GM19043 (cell line): ENCODE results near the gene AMMECR1L.
"Not testable (repeated sequence)": the region's sequence is repeated elsewhere in the genome, so short reads cannot be mapped to it uniquely, and the experiment has no call there.

Experiments used
- ATAC-seq: cut with Tn5 transposase; IDR thresholded peaks from one replicate; pipeline ENCODE4 v1.9.1; 2021; ENCODE audit warnings: low read depth; ENCODE audit not compliant: unreplicated experiment

The AMMECR1L gene

DNA sequence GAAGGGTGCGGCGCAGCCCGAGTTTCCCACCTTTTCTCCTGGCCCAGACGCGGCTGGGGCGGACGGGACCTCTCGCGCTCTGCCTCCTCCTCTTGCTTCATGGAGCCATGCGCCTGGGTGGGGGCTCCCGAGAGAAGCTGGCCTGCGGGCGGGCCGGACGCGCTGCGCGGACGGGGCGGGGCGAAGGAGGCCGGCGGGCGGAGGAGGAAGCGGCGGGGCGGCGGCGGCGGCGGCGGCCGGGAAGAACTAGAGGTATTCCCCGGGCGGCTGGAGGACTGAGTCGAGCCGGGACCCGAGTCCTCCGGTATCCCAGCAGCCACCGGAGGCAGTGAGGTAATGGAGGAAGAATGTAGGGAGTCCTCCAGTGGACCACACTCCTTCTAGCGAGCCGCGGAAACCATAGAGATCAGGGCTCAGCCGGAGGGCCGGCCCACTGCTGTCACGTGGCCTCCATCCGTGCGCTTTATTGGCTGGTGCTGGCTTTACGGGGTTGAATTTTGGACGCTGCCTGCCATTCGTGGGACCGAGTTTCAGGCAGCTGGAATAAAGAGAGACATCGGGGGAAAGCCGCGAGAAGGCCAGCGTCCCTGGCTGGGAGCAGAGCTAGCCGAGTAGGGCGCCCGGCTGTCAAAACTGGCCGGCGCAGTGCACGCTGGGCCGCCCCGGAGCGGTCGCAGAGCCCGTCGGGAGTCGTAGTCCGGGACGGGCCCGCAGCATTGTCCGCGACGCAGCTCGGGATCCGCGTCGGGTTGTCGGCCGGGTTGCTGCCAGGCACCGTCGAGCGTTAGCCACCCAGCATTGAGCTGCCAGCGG, at the start of gene AMMECR1L:
AMMECR1L (minus strand) TSS at position 177 of the 813 bp plus-strand sequence. CDS start 11,722 bp downstream, outside the sequence.
- ATAC-seq, result peak; percentile 93

DNA sequence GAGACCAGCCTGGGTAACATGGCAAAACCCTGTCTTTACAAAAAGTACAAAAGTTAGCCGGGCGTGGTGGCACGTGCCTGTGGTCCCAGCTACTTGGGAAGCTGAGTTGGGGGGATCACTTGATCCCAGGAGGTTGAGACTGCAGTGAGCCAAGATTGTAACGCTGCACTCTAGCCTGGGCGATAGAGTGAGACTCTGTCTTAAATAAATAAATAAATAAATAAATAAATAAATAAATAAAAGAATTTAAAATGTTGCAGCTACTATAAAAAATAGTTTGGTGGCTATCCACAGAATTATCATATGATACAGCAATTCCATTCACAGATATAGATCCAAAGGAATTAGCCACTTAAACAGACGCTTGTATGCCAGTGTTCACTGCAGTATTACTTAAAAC, 49.6 kb upstream of the AMMECR1L start:
- no peak for ATAC-seq

DNA sequence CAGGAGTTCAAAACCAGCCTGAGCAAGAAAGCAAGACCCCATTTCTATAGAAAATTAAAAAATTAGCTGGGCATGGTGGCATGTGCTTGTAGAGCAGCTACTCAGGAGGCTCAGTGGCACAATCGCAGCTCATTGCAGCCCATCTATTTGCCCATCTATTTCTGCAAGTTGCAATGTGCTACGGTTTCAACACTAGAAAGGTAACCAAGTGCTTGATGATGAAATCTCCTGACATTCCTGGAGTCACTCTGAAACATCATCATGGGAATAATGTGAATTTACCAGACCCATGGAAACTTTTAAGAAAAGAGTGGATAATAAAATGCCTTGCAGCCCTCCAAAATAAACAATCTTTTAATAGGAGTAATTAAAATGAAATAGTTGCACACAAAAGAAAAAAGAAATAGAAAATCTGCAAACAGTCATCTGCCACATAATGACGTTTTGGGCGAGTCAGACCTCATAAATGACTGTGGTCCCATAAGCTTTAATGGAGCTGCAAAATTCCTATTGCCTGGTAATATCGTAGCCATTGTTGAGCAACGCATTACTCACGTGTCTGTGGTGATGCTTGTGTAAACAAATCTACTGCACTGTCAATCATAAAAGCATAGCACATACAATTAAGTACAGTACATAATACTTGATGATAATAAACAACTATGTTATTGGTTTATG, 46.6 kb upstream of the AMMECR1L start:
- no peak for ATAC-seq

DNA sequence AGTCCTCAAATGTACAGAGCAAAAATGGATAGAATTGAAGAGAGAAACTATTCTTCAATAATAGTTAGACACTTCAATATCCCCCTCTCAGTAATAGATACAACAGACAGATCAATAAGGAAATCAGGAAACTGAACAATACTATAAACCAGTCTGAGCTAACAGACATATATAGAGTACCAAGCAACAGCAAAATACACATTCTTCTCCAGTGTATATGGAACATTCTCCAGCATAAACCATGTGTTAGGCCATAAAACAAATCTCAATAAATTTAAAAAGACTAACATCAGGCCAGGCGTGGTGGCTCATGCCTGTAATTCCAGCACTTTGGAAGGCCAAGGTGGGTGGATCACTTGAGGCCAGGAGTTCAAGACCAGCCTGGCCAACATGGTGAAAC, 43.7 kb upstream of the AMMECR1L start:
- ATAC-seq, result no peak

DNA sequence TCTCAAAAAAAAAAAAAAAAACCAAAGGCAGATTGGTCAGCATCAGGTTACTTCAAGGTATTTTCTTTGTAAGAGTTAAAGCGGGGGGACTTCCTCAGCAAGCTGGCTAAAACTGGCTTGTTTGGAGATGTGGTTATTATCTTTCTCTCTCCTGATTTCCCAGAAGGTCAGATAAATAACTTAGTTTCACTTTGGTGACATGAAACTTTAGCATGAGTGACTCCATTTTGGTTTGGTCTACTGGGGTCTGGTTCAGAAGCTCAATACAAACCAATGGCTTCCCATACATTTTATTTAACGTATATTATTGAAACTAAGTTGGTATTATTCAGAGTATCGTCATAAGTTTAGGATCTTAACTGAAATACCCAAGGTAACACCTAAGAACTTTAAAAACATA, 41.6 kb upstream of the AMMECR1L start:
- ATAC-seq, result no peak

DNA sequence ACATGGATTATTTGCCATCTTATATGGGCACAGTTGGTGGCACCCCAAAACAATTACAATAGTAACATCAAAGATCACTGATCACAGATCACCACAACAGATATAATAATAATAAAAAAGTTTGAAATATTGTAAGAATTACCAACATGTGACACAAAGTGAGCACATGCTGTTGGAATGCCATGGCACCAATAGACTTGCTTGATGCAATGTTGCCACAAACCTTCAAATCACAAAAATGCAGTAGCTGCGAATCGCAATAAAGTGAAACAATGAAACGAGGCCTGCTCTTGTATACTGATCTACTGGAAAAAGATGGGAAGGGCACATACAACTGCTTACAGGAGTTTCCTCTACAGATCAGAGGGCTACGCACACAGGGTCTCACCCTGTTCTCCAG, 32.2 kb upstream of the AMMECR1L start:
- no peak for ATAC-seq

DNA sequence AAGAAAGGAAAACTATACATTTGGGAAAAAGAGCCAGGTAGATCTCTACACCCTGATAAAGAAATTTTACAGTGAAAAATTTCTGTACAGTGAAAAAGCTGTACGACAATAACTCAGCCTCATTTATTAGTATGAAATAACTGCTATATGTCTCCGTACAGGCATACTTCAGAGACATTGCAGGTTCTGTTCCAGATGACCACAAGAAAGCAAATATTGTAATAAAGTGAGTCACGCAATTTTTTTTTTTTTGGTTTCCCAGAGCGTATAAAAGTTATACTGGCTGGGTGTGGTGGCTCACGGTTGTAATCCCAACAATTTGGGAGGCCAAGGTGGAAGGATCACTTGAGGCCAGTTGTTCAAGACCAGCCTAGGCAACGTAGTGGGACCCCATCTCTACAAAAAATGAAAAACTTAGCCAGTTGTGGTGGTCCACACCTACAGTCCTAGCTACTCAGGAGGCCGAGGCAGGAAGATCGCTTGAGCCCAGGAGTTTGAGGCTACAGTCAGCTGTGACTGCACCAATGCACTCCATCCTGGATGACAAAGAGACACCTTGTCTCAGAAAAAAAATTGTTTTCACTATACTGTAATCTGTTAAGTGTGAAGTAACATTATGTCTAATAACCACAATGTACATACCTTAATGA, 28.2 kb upstream of the AMMECR1L start:
- no peak for ATAC-seq

DNA sequence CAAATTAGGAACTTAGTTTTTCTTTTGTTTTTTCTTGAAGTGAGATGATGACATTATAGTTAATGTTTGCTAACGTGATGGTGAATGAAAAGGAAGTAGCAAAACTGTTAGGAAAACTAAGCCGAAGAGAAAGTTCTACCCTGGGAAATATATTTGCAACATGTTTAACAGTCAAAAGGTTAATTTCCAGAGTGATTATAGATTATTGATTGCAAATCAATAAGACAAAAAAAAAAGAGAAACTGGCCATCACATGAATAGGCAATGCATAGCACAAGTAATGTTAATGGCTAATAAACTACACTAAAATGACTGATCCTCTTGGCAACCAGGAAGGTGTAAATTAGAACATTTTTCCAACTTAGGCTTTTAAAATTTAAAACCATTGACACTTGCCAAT, 26.0 kb upstream of the AMMECR1L start:
- no peak for ATAC-seq

DNA sequence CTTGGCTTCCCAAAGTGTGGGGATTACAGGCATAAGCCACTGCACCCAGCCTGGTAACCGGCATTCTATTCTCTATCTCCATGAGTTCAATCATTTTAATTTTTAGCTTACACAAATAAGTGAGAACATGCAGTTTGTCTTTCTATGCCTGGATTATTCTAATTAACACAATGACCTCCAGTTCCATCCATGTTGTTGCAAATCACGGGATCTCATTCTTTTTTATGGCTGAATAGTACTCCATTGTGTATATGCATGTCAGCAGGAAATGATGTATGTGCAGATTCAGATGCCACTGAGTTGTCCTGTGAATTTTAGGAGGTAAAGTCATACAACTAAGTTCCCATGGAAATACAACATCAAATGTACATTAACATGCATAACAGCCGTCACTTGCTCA, 24.7 kb upstream of the AMMECR1L start:
- no peak for ATAC-seq

DNA sequence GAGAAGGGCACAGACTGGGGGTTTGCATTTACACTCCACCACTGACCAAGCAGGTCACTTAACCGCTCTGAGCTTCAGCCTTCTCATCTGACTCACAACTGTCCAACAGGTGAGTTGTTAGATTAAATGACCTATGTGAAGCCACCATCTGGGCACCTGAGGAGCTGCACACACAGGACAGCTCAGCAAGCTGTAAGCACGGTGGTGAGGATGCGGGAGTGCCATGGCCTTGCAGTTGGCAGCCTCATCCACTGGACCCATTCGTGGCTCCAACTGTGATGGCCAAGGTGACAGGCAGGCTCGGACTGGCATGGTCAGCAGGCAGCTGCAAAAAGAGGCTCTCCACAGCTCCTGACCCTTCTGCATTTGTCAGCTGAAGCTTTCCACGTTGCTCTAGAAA, 23.3 kb upstream of the AMMECR1L start:
- ATAC-seq, result no peak

DNA sequence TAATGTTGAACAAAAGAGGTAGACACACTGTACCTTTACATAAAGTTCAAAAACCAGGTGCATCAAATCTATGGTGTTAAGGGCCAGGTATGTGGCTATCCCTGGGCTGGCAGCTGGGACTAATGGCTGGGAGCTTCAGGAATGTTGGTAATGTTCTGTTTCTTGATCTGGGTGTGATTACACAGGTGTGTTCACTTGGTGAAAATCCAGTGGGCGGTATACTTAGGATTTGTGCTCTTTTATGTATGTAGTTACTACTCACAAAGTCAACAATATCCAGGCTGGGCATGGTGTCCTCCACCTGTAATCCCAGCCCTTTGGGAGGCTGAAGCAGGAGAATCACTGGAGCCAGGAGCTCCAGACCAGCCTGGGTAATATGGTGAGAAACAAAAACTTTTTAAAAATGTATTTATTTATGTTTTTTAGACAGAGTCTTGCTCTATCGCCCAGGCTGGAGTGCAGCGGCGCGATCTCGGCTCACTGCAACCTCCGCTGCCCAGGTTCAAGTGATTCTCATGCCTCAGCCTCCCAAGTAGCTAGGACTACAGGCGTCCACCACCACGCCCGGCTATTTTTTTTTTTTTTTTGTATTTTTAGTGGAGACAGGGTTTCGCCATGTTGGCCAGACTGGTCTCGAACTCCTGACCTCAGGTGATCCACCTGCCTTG, 22.1 kb upstream of the AMMECR1L start:
- ATAC-seq, result not testable (repeated sequence)

DNA sequence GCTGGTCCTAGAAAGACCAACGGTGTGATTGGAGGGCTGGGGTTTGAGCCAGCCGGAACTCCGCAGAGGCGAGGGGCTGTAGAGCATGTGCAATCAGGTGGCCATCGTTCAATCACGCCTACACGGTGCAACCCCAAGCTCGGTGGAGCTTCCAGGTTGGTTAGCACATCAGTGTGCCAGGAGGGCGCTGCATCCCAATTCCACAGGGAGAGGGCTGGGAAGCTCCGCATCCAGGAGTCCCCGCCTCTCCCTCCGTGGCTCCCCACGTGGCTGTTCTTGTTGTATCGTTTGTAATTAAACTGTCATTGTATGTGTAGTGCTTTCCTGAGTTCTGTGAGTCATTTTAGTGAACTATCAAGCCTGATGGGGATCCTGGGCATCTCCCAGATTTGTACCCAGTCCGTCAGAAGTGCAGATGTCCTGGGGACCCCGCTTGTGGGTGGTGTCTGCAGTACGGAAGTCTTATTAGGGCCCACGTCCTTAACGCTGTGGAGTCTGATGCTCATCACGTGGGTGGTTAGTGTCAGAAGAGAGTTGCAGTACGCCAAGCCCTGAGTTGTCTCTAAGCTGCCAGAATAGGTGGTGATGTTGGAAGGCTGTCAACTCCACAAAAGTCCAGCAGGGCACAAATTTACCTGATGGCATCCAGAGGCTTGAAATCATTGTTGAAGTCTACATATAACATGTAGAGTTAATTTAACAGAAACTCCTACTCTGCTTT, 20.6 kb upstream of the AMMECR1L start:
- no peak for ATAC-seq

DNA sequence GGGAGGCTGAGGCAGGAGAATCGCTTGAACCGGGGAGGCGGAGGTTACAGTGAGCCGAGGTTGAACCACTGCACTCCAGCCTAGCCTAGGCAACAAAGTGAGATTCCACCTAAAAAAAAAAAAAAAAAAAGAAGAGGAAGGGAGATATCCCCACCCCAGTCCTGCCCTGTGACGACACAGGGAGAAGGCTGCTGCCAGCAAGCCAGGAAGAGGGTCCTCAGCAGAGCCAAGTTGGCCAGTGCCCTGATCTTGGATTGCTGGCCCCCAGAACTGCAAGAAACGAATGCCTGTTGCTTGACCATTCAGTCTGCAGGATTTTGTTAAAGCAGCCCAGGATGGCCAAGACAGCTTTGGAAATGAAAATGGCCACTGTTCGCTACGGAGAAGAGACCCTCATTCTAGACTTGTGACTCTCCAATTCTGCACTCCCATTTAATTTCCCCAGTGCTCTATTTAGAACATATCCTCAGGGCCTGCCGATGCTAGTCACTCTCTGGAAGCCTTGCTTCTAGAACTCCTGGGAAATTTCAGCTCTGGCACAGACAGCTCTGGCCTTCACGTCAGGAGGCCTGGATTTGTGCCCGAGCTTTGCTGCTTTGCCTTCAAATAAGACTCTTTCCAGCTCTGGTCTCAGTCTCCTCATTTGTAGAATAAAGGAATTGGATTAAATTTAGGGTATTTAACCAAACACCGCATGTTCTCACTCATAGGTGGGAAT, 15.7 kb upstream of the AMMECR1L start:
- ATAC-seq, result no peak

DNA sequence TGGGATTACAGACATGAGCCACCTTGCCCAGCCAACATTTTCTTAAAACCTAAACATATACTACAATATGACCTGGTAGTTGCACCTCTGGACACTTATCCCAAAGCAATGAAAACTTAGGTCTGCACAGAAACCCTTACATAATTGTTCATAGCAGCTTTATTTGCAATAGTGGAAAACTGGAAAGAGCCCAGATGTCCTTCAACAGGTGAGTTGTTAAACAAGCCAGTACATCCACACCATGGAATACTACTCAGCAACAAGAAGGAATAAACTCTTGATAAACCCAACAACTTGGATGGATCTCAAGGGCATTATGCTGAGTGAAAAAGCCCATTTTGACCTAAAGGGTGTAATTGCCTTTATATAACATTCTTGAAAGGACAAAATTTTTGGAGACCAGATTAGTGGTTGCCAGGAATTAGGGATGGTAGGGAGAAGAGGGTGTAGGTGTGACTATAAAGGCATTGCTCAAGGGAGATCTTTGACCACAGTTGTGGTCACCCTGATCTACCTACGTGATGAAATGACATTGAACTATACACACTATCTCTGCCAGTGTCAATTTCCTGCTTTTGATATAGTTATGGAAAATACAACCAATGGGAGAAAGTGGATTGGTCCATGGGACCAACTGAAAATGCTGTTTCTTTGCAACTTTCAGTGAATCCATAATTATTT, 11.9 kb upstream of the AMMECR1L start:
- ATAC-seq, result no peak

DNA sequence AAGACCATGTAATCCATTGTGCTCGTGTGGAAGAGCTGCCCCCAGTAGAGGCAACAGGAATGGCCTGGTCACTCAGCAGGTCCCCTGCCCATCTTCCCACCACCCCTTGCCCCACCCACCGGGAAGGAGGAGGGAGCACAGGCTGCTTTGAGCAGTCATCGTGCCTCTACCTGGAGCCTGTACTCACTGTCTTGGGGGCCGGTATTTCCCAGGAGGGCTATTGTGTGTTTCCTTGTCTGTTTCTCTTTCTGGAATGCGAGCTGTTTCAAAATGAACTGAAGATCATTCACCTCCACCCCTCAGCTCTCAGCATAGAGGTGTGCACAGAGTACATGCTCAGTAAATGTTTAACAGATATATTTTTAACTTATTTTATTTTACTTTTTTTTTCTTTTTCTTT, 7.7 kb upstream of the AMMECR1L start:
- ATAC-seq, result no peak

DNA sequence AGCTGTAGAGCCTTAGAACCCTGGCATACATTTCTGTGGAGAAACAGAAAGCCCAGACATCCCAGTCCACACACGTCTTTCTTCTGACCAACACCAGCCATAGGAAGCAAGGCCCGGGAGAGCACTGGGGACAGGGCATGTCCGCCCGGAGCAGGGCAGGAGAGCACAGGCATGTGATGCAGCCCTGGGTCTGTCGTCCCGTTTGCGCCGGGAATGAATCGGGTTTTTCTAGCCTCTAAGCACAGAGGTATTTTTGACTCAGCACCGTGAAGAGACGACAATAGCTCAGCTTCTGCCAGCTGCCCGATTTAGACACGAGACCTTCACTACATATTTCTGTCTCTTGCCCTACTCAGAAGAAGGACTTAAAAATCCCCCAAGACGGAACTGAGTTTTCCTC, 7.3 kb upstream of the AMMECR1L start:
- no peak for ATAC-seq

DNA sequence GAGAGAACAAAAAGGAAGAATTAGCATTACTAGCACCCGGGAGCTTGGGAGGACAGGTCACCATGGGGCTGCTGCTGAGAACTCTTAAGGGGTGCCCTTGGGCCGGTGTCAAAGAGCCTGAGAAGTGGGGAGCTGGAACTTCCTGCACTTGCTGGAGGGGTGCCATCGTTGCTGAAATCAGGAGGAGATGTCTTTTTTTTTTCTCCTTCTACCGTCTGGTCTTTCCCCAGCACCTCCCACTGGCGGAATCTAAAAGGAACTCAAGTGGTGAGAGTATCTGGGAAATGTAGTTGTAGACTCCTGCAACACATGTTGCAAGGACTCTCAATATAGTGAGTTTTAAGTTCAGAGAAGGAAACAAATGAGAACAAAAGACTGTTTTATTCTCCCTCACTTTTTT, 6.1 kb upstream of the AMMECR1L start:
- no peak for ATAC-seq

DNA sequence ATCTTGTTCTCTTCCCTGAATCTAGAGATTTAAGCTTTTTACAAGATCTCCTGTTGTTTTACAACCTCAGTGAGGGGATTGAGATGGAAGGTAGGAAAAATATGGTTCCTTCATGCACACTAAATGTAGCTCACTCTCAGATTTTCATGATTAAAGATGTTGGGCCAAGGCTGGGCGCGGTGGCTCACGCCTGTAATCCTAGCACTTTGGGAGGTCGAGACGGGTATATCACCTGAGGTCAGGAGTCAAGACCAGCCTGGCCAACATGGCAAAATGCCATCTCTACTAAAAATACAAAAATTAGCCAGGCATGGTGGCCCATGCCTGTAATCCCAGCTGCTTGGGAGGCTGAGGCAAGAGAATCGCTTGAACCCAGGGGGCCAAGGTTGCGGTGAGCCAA, 5.0 kb upstream of the AMMECR1L start:
- not testable (repeated sequence) for ATAC-seq

DNA sequence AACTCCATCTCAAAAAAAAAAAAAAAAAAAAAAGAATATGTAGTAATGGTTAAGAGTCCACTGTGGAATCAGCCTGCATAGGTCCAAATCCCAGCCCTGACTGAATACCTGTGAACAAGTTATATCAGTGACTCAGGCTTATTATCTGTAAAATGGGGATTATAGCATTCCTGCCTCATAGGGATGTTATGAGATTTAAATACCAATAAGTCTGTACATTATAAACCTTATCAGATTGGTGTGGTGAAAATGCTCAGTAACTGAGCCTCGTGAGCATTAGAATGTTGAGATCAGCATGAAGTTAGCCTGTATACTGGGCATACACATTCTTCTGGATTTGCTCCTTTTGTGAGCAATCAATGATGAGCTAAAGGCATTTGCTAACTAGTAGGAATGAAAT, 3.0 kb upstream of the AMMECR1L start:
- no peak for ATAC-seq
